Chondrocyte (in vitro differentiated cells): ENCODE measurements around the gene CBLB. TPM values are rescaled to one million over a fixed set of nuclear protein-coding genes. Genes with fewer than 3 reads are reported as not detected.
A peak's percentile ranks its signal among the peaks of the same experiment; 100 is the strongest.

ENCODE experiments used
- DNase-seq: peaks from one replicate; pipeline ENCODE4 v3.0.0; 2021; ENCODE audit warnings: mixed read lengths, low spot score
- H3K27ac Mint-ChIP-seq: one replicate; pipeline ENCODE4 v1.8.0; 2021; ENCODE audit warnings: mild to moderate bottlenecking, moderate library complexity, mixed read lengths; ENCODE audit not compliant: unreplicated experiment
- H3K27me3 Mint-ChIP-seq: 2 replicates; pipeline ENCODE4 v1.8.0; 2021; ENCODE audit warnings: low read depth, mixed read lengths
- H3K36me3 Mint-ChIP-seq: 2 replicates; pipeline ENCODE4 v1.8.0; 2021; ENCODE audit warnings: low read depth, mixed read lengths
- H3K4me1 Mint-ChIP-seq: 2 replicates; pipeline ENCODE4 v1.8.0; 2021; ENCODE audit warnings: low read depth, mild to moderate bottlenecking, mixed read lengths
- H3K4me3 Mint-ChIP-seq: one replicate; pipeline ENCODE4 v1.8.0; 2021; ENCODE audit warnings: mild to moderate bottlenecking, moderate library complexity, mixed read lengths; ENCODE audit not compliant: unreplicated experiment
- H3K9me3 Mint-ChIP-seq: 2 replicates; pipeline ENCODE4 v1.8.0; 2021; ENCODE audit warnings: low read depth, mixed read lengths
- CTCF ChIP-seq: fragments of 200-600 bp; sonication (generic); IDR thresholded peaks from 2 replicates; pipeline ENCODE4 v1.5.0; 2021; ENCODE audit warnings: antibody characterized with exemption, mild to moderate bottlenecking, moderate library complexity
- total RNA-seq: library from RNA; stranded (reverse); gene quantifications from 3 replicates; pipeline ENCODE4 v1.2.1, GENCODE V29; 2021

CBLB gene
- total RNA-seq, 1 donor from 2014 or later: 25.0 TPM

GRCh38 chr3:105647047-105647446 is 221.8 kb downstream of the CBLB start:
- Mint-ChIP-seq H3K27ac (peak overlapping the region; percentile 77), H3K27me3 (no peaks in the 10 kb centered on the region), H3K9me3 (peaks cover 9% of the 10 kb centered on the region), H3K4me1 (peaks cover 16% of the 10 kb centered on the region), H3K36me3 (peaks cover 4% of the 10 kb centered on the region), H3K4me3 (no peak overlapping the region)
- DNase-seq: no peak
- no peak for TF ChIP-seq CTCF

- no peak for DNase-seq
- H3K9me3 Mint-ChIP-seq: peaks cover 12% of the 10 kb centered on the region
These were observed 229.7 kb downstream of the CBLB start for GRCh38 chr3:105639131-105639530.

GRCh38 chr3:105634708-105635107 is 234.1 kb downstream of the CBLB start:
- H3K27me3 Mint-ChIP-seq: no peaks in the 10 kb centered on the region
- no peak for DNase-seq
- H3K36me3 Mint-ChIP-seq: no peaks in the 10 kb centered on the region
- no peaks in the 10 kb centered on the region for H3K4me1 Mint-ChIP-seq
- H3K4me3 Mint-ChIP-seq: no peak overlapping the region
- H3K27ac Mint-ChIP-seq: no peak overlapping the region
- no peak for TF ChIP-seq CTCF
- no peaks in the 10 kb centered on the region for H3K9me3 Mint-ChIP-seq

More at GRCh38 chr3:105639131-105639530, 229.7 kb downstream of the CBLB start:
- Mint-ChIP-seq H3K27ac (no peak overlapping the region), H3K36me3 (peaks cover 5% of the 10 kb centered on the region), H3K27me3 (no peaks in the 10 kb centered on the region), H3K4me1 (no peaks in the 10 kb centered on the region), H3K4me3 (no peak overlapping the region)
- TF ChIP-seq CTCF: no peak

GRCh38 chr3:105629718-105630117 is 239.1 kb downstream of the CBLB start:
- DNase-seq: no peak
- H3K4me1 Mint-ChIP-seq: no peaks in the 10 kb centered on the region
- H3K4me3 Mint-ChIP-seq: no peak overlapping the region
- no peaks in the 10 kb centered on the region for H3K9me3 Mint-ChIP-seq
- TF ChIP-seq CTCF: no peak
- no peaks in the 10 kb centered on the region for H3K27me3 Mint-ChIP-seq
- H3K27ac Mint-ChIP-seq: no peak overlapping the region
- no peaks in the 10 kb centered on the region for H3K36me3 Mint-ChIP-seq

GRCh38 chr3:105626739-105627138 is 242.1 kb downstream of the CBLB start:
- Mint-ChIP-seq H3K36me3 (no peaks in the 10 kb centered on the region), H3K9me3 (no peaks in the 10 kb centered on the region), H3K27ac (no peak overlapping the region), H3K4me1 (no peaks in the 10 kb centered on the region), H3K4me3 (no peak overlapping the region), H3K27me3 (no peaks in the 10 kb centered on the region)
- TF ChIP-seq CTCF: no peak
- no peak for DNase-seq
